Measurements from ENCODE around the gene ZNF532. TPM values are rescaled to one million over a fixed set of nuclear protein-coding genes. Genes with fewer than 3 reads are reported as not detected.
A peak's percentile ranks its signal among the peaks of the same experiment; 100 is the strongest.

ZNF532 gene
- total RNA-seq, 1 experiment from 2014 or later: 118 TPM

GRCh38 chr18:58934933-58935577 is 70.4 kb downstream of the ZNF532 start:
- BruUV-seq (replicated peaks): no TSS peak
- H3K27ac ChIP-seq (ENCODE audit: low read depth, low read length, poor library complexity, severe bottlenecking): peak overlapping the region; percentile 90
- TF ChIP-seq CTCF (conservative IDR thresholded peaks at IDR 0.05; ENCODE audit: low read depth, low read length) (no peak), EZH2 (IDR thresholded peaks at IDR 0.05; ENCODE audit: borderline replicate concordance, low read depth, low read length, poor library complexity, severe bottlenecking) (no peak)
- peaks cover 17% of the 10 kb centered on the region for H3K36me3 ChIP-seq (ENCODE audit: insufficient read depth, low read length, poor library complexity, severe bottlenecking)
- intact Hi-C loops (cut with micrococcal nuclease; ENCODE audit: unreplicated experiment): loop anchor here (5.0 kb wide), 1 partner anchor 68 kb away; no protein-coding TSS in a partner anchor
- no peaks in the 10 kb centered on the region for H3K9me3 ChIP-seq (ENCODE audit: low read depth, low read length, poor library complexity, severe bottlenecking)
- peak; percentile 41 for DNase-seq (ENCODE audit: low spot score)
- ChIA-PET POLR2A (ENCODE audit: low non-redundant PET) (no interaction called here), CTCF (no interaction called here)
- H3K4me1 ChIP-seq (ENCODE audit: insufficient read depth, low read length, poor library complexity, severe bottlenecking): peaks cover 51% of the 10 kb centered on the region
- H3K4me3 ChIP-seq (ENCODE audit: low read depth, low read length, poor library complexity, severe bottlenecking): no peak overlapping the region
- no peaks in the 10 kb centered on the region for H3K27me3 ChIP-seq (replicated peaks; ENCODE audit: insufficient read depth, low read depth, low read length, poor library complexity)

- ChIA-PET POLR2A (ENCODE audit: low non-redundant PET) (no interaction called here), CTCF (no interaction called here)
- H3K4me3 ChIP-seq (ENCODE audit: low read depth, low read length, poor library complexity, severe bottlenecking): no peak overlapping the region
- H3K9me3 ChIP-seq (ENCODE audit: low read depth, low read length, poor library complexity, severe bottlenecking): no peaks in the 10 kb centered on the region
- no peaks in the 10 kb centered on the region for H3K27me3 ChIP-seq (replicated peaks; ENCODE audit: insufficient read depth, low read depth, low read length, poor library complexity)
- peak overlapping the region; percentile 90 for H3K27ac ChIP-seq (ENCODE audit: low read depth, low read length, poor library complexity, severe bottlenecking)
- peaks cover 67% of the 10 kb centered on the region for H3K4me1 ChIP-seq (ENCODE audit: insufficient read depth, low read length, poor library complexity, severe bottlenecking)
- TSS peak; percentile 50 for BruUV-seq (replicated peaks)
- intact Hi-C loops (cut with micrococcal nuclease; ENCODE audit: unreplicated experiment): loop anchor here (5.0 kb wide), 1 partner anchor 70 kb away; no protein-coding TSS in a partner anchor
- H3K36me3 ChIP-seq (ENCODE audit: insufficient read depth, low read length, poor library complexity, severe bottlenecking): peaks cover 25% of the 10 kb centered on the region
- peak; percentile 82 for DNase-seq (ENCODE audit: low spot score)
- no peak for TF ChIP-seq CTCF (conservative IDR thresholded peaks at IDR 0.05; ENCODE audit: low read depth, low read length)
- TF ChIP-seq EZH2 (IDR thresholded peaks at IDR 0.05; ENCODE audit: borderline replicate concordance, low read depth, low read length, poor library complexity, severe bottlenecking): no peak
Observed at GRCh38 chr18:58937071-58937886, 72.6 kb downstream of the ZNF532 start.

GRCh38 chr18:58937887-58938267 is 73.2 kb downstream of the ZNF532 start:
- ChIA-PET POLR2A (ENCODE audit: low non-redundant PET) (no interaction called here), CTCF (no interaction called here)
- no peak for TF ChIP-seq CTCF (conservative IDR thresholded peaks at IDR 0.05; ENCODE audit: low read depth, low read length)
- TF ChIP-seq EZH2 (IDR thresholded peaks at IDR 0.05; ENCODE audit: borderline replicate concordance, low read depth, low read length, poor library complexity, severe bottlenecking): no peak
- Histone ChIP-seq H3K27ac (ENCODE audit: low read depth, low read length, poor library complexity, severe bottlenecking) (peak overlapping the region; percentile 90), H3K4me3 (ENCODE audit: low read depth, low read length, poor library complexity, severe bottlenecking) (no peak overlapping the region), H3K9me3 (ENCODE audit: low read depth, low read length, poor library complexity, severe bottlenecking) (no peaks in the 10 kb centered on the region), H3K27me3 (replicated peaks; ENCODE audit: insufficient read depth, low read depth, low read length, poor library complexity) (no peaks in the 10 kb centered on the region), H3K36me3 (ENCODE audit: insufficient read depth, low read length, poor library complexity, severe bottlenecking) (peaks cover 25% of the 10 kb centered on the region), H3K4me1 (ENCODE audit: insufficient read depth, low read length, poor library complexity, severe bottlenecking) (peaks cover 73% of the 10 kb centered on the region)
- intact Hi-C loops (cut with micrococcal nuclease; ENCODE audit: unreplicated experiment): loop anchor here (5.0 kb wide), 1 partner anchor 71 kb away; no protein-coding TSS in a partner anchor
- no TSS peak for BruUV-seq (replicated peaks)
- no peak for DNase-seq (ENCODE audit: low spot score)
